HG03460 (cell line): ENCODE data around the gene SLITRK4.

ENCODE experiments used
- ATAC-seq: cut with Tn5 transposase; IDR thresholded peaks from one replicate; pipeline ENCODE4 v1.9.1; 2021; ENCODE audit not compliant: unreplicated experiment

Gene SLITRK4

DNA sequence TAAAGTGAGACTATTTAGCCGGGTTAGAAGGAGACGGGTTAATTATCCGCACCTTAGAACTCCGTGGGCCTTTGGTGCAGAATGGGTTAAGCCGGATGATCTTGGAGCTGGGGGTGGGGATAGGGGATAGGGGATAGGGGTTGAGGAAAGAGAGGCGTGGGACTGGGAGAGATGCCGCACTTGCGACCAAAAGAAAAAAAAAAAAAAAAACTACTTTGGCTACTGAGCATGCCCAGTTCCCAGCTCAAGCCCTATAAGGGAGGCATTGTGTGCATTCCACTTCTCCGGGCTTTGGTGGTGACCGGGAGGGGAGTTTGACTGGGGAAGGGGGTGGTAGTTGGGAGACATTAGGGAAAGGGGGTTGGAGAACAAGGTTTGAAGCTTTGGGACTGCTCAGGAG lies at the start of gene SLITRK4:
TSS of gene SLITRK4 (minus strand) at position 187 of the 400 bp plus-strand sequence. CDS start 4,993 bp downstream, outside the sequence.
- ATAC-seq, result no peak

DNA sequence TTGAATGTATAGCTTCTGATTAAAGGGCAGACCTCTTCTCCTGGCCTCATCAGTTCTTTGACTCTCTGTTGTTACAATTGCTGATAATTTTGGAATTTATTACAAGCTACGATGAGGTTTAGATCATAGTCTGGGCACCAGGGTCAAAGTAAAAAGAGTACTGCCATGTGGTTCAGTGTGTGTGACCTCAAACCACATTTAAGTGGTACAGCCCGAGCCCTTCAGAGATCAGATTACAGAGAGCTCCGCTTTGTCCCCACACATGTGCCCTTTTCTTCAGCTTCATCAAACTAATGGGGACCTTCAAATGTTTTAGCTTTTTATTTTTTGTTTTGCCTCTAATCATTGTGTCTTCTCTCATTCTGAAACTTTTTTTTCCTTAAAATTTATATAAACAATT lies 47.6 kb upstream of the SLITRK4 start:
- ATAC-seq, result no peak

- ATAC-seq, result no peak
Observed at GRCh38 chrX:143674926-143675325, 39.0 kb upstream of the SLITRK4 start.

DNA sequence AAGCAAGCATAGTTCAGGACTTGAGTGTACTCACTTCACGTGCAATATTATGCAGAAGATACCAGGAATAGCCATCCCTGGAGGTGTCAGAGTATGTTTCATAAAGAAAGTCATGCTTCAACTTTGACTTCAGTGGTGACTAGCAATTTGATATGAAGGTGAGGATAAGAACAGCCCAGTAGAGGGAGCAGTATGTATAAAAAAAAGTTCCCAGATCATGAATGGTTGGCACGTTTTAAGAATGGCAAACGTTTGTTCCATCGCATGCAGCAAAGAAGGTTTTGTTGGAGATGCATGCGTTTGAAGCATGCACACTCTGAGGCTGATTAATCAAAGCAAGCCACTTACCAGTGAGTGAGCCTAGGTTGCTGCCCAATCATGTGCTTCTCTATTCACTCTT lies 33.5 kb upstream of the SLITRK4 start:
- no peak for ATAC-seq

DNA sequence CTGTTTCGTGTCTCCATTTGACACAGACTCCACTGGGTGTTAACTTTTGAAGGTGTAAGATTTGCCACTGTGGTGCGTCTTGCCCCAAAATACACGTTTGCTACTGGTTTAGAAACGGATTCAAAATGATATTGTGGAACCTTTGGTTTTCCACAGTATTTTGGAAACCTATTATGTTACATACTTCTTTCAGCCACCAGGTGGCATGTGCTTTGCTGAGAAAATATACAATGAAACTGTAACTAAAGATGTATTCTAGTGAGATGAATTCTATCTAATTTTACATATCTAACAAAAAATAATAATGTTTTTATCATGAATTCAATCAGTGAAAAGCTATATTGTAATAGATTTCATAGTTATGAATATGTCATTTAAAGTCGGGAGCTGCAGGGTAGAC lies 28.4 kb upstream of the SLITRK4 start:
- no peak for ATAC-seq

DNA sequence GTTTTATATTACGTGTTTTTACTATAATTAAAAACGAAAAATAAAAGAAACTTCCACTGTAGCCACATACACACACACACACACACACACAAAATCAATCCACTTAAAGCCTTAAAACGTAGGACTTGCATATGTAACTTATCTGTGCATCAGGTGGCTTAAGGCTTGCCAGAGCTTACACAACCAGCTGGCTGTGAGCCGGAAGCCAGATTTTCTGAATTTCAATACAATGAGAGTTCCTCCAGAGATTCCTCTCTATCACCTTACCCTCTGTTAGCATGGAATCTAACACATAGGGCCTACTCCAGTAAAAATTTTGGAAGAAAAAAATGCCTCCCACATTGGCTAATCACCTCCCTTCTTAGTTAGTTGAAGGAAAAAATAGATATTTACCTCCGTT lies 27.9 kb upstream of the SLITRK4 start:
- ATAC-seq, result no peak

GRCh38 chrX:143661286-143661685 lies 25.4 kb upstream of the SLITRK4 start:
- ATAC-seq, result no peak

- ATAC-seq, result no peak
Observed at GRCh38 chrX:143648705-143649104, 12.8 kb upstream of the SLITRK4 start.

- ATAC-seq, result no peak
Observed at GRCh38 chrX:143642426-143642825, 6.5 kb upstream of the SLITRK4 start.

- ATAC-seq, result no peak
Observed at GRCh38 chrX:143636831-143637230, 930 bp upstream of the SLITRK4 start.

- ATAC-seq, result no peak
Observed at GRCh38 chrX:143634663-143635455, 1.0 kb downstream of the SLITRK4 start.

GRCh38 chrX:143634309-143634662 lies 1.6 kb downstream of the SLITRK4 start:
- no peak for ATAC-seq

DNA sequence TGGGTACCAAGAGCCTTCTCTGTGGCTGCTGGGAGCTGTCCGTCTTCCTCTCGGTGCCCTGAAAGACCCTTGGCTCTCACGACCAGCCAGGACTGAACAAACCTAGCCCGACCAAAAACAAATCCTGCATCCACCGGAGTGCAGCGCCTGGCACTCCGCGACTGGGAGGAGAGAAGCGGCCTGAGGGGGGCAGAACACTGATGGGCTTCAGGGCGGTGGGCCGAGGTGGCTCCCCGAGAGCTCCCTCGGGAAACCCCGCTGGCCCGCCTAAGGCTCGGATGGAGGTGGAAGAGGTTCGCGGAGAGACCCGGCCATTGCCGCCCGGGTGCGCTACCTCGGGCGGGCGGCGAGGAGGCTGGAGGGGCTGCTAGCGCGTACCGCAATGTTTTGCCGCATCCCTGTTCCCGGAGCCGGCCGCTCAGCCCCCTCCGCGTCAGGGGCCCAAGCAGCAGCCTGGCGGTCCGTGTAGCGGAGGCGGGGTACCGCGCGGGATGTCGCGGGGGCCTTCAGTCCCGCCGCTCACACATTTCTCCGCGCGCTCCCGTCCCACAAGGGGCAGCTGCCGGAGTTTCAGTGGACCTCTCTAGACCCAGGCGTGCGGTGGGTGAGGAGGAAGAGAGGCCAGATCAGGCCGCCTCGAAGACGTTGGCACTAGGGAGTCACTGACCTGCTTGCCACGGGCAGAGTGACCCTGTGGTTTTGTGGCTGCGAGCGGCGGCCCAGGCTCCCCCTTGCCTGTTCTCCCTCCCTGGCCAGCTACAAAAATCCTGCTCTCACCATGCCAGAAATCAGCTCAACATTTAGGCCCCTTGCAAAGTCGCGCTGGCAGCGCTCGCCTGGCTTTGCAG lies 2.2 kb downstream of the SLITRK4 start:
- ATAC-seq, result no peak

GRCh38 chrX:143632625-143633410 lies 3.1 kb downstream of the SLITRK4 start:
- no peak for ATAC-seq

- no peak for ATAC-seq
Observed at GRCh38 chrX:143623657-143624056, 12.2 kb downstream of the SLITRK4 start.

GRCh38 chrX:143621276-143621675 lies 14.6 kb downstream of the SLITRK4 start:
- no peak for ATAC-seq

GRCh38 chrX:143615851-143616250 lies 20.1 kb downstream of the SLITRK4 start:
- no peak for ATAC-seq

DNA sequence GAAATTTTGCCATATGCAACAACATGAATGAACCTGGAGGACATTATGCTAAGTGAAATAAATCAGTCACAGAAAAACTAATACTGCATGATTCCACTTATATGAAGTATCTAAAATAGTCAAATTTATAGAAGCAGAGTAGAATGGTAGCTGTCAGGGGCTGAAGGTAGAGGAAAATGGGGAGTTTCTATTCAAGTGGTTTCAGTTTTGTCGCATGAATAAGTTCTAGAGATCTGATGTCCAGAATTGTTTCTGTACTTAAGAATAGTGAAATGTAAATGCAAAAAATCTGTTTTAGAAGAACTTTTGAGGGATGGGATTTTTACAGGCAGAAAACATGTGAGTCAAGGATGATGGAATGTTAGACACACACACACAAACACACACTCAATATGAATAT lies 34.1 kb downstream of the SLITRK4 start:
- ATAC-seq, result no peak

DNA sequence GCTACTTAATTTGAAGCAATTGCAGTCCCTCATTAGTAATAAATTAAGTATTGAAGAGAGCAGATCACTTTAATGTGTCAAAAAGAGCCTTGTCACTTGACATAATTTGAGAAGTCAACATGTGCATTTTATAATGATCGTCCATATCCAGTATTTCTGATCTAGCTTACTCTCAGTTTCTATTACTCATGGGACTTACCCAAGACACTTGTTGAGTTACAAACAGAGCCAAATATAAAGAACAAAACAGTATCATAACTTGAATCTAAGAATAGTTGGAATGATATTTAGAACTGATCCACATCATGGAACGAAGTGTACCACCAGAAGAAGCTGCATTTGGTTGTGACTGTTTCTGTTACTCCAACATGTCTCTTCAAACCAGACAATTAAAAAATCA lies 54.7 kb downstream of the SLITRK4 start:
- no peak for ATAC-seq

- ATAC-seq, result no peak
Observed at GRCh38 chrX:143580266-143580665, 55.6 kb downstream of the SLITRK4 start.
